HUES48 (cell line): ENCODE results near the gene IRAK2.

Source experiments
- H3K27ac ChIP-seq: one replicate; pipeline ENCODE4 v1.7.0; 2013; ENCODE audit warnings: low read depth, low read length, inconsistent platforms
- H3K27me3 ChIP-seq: 2 replicates; pipeline ENCODE4 v1.6.1; 2013; ENCODE audit warnings: mild to moderate bottlenecking, low read length; ENCODE audit not compliant: control insufficient read depth, insufficient read depth
- H3K36me3 ChIP-seq: 2 replicates; pipeline ENCODE4 v1.6.1; 2013; ENCODE audit warnings: low read length; ENCODE audit not compliant: control insufficient read depth, insufficient read depth
- H3K4me1 ChIP-seq: 2 replicates; pipeline ENCODE4 v1.6.1; 2013; ENCODE audit warnings: mild to moderate bottlenecking, low read length; ENCODE audit not compliant: control insufficient read depth, insufficient read depth
- H3K4me3 ChIP-seq: 2 replicates; pipeline ENCODE4 v1.5.1; 2013; ENCODE audit warnings: mild to moderate bottlenecking, low read depth, low read length
- H3K9ac ChIP-seq: 2 replicates; pipeline ENCODE4 v1.6.1; 2013; ENCODE audit warnings: mild to moderate bottlenecking, low read depth, low read length, moderate library complexity
- H3K9me3 ChIP-seq: 2 replicates; pipeline ENCODE4 v1.6.1; 2013; ENCODE audit warnings: low read length; ENCODE audit not compliant: control insufficient read depth, insufficient read depth

Gene IRAK2

GRCh38 chr3:10287936-10288574 is 123.3 kb downstream of the IRAK2 start:
- H3K36me3 ChIP-seq: peaks cover 47% of the 10 kb centered on the region
- H3K4me3 ChIP-seq: no peak overlapping the region
- H3K4me1 ChIP-seq: peaks cover 9% of the 10 kb centered on the region
- no peak overlapping the region for H3K27ac ChIP-seq
- H3K9ac ChIP-seq: no peak overlapping the region
- H3K27me3 ChIP-seq: no peaks in the 10 kb centered on the region
- H3K9me3 ChIP-seq: no peaks in the 10 kb centered on the region

GRCh38 chr3:10288575-10288960 is 123.8 kb downstream of the IRAK2 start:
- H3K9ac ChIP-seq: no peak overlapping the region
- no peak overlapping the region for H3K4me3 ChIP-seq
- peaks cover 43% of the 10 kb centered on the region for H3K36me3 ChIP-seq
- no peaks in the 10 kb centered on the region for H3K27me3 ChIP-seq
- H3K9me3 ChIP-seq: no peaks in the 10 kb centered on the region
- no peak overlapping the region for H3K27ac ChIP-seq
- H3K4me1 ChIP-seq: peaks cover 9% of the 10 kb centered on the region

GRCh38 chr3:10289077-10289476 is 124.4 kb downstream of the IRAK2 start:
- Histone ChIP-seq H3K4me1 (peaks cover 9% of the 10 kb centered on the region), H3K9ac (no peak overlapping the region), H3K27me3 (no peaks in the 10 kb centered on the region), H3K9me3 (no peaks in the 10 kb centered on the region), H3K36me3 (peaks cover 39% of the 10 kb centered on the region), H3K4me3 (no peak overlapping the region), H3K27ac (no peak overlapping the region)

- H3K9me3 ChIP-seq: no peaks in the 10 kb centered on the region
- H3K9ac ChIP-seq: no peak overlapping the region
- H3K4me3 ChIP-seq: no peak overlapping the region
- no peak overlapping the region for H3K27ac ChIP-seq
- H3K4me1 ChIP-seq: peaks cover 9% of the 10 kb centered on the region
- H3K36me3 ChIP-seq: peaks cover 42% of the 10 kb centered on the region
- H3K27me3 ChIP-seq: no peaks in the 10 kb centered on the region
Measured at GRCh38 chr3:10289787-10290355, 125.2 kb downstream of the IRAK2 start.

GRCh38 chr3:10290481-10291176 is 125.9 kb downstream of the IRAK2 start:
- H3K4me1 ChIP-seq: peaks cover 9% of the 10 kb centered on the region
- H3K27me3 ChIP-seq: no peaks in the 10 kb centered on the region
- no peak overlapping the region for H3K9ac ChIP-seq
- H3K9me3 ChIP-seq: no peaks in the 10 kb centered on the region
- no peak overlapping the region for H3K4me3 ChIP-seq
- peaks cover 46% of the 10 kb centered on the region for H3K36me3 ChIP-seq
- H3K27ac ChIP-seq: no peak overlapping the region

GRCh38 chr3:10291641-10292040 is 126.9 kb downstream of the IRAK2 start:
- no peaks in the 10 kb centered on the region for H3K27me3 ChIP-seq
- H3K4me1 ChIP-seq: peaks cover 5% of the 10 kb centered on the region
- H3K27ac ChIP-seq: no peak overlapping the region
- no peak overlapping the region for H3K9ac ChIP-seq
- H3K9me3 ChIP-seq: no peaks in the 10 kb centered on the region
- no peak overlapping the region for H3K4me3 ChIP-seq
- peaks cover 39% of the 10 kb centered on the region for H3K36me3 ChIP-seq

GRCh38 chr3:10292505-10293419 is 128.0 kb downstream of the IRAK2 start, which contains the start of gene GHRL:
TSS of gene GHRL (minus strand) at chr3:10292947. CDS start at chr3:10290180, 2,767 bp downstream.
- Histone ChIP-seq H3K27ac (no peak within 1 kb of the TSS), H3K4me1 (no peaks in the 10 kb centered on the region), H3K27me3 (no peaks in the 10 kb centered on the region), H3K4me3 (no peak within 1 kb of the TSS), H3K36me3 (peaks cover 33% of the 10 kb centered on the region), H3K9ac (no peak within 1 kb of the TSS), H3K9me3 (no peaks in the 10 kb centered on the region)
